SK-N-SH (cell line): ENCODE results near the gene C20orf141. TPM values are rescaled to one million over a fixed set of nuclear protein-coding genes. Genes with fewer than 3 reads are reported as not detected.

Experiments
- CTCF ChIA-PET: fragments of 300-600, 350-600 bp; formaldehyde crosslinking; extraction: SDS; loops from one replicate; lab custom pipeline; 2021; lab: Yijun Ruan, JAX
- POLR2A ChIA-PET: fragments of 350-600 bp; sonication (Branson Sonifier 250); formaldehyde crosslinking; extraction: SDS; loops from one replicate; lab custom pipeline; 2020; ENCODE audit warnings: antibody characterized with exemption, inconsistent platforms; lab: Yijun Ruan, JAX
- DNase-seq: peaks from one replicate; pipeline ENCODE4 v3.0.0; 2012
- H2AFZ ChIP-seq: fragments of 200-600 bp; sonication (generic); 2 replicates; pipeline ENCODE4 v1.8.1; 2016; ENCODE audit warnings: antibody characterized with exemption, mild to moderate bottlenecking, low read depth
- H3F3A ChIP-seq: fragments of 200-600 bp; sonication (generic); replicated peaks from 2 replicates; pipeline ENCODE3; 2016; ENCODE audit warnings: antibody characterized with exemption, mild to moderate bottlenecking; ENCODE audit not compliant: insufficient read depth
- H3K27ac ChIP-seq, 2 experiments: fragments of 200-500 bp in 1 of 2; fragments of 200-600 bp in 1 of 2; sonication (Bioruptor generic) in 1 of 2; sonication (generic), shearing (Covaris generic) in 1 of 2; 2 replicates each; pipeline versions ENCODE4 v1.5.1 to v1.6.1; 2014 to 2016; ENCODE audit warnings: low read depth in 2 of 2, inconsistent platforms in 1 of 2, low read length in 1 of 2, mild to moderate bottlenecking in 1 of 2, mixed read lengths in 1 of 2
- H3K27me3 ChIP-seq: fragments of 200-600 bp; sonication (generic), shearing (Covaris generic); 2 replicates; pipeline ENCODE4 v1.6.1; 2016; ENCODE audit warnings: mixed run types; ENCODE audit not compliant: insufficient read depth
- H3K36me3 ChIP-seq, 2 experiments: fragments of 200-500 bp in 1 of 2; fragments of 200-600 bp in 1 of 2; sonication (Bioruptor generic) in 1 of 2; sonication (generic) in 1 of 2; replicated peaks in 1 of 2; 2 replicates each; pipeline versions ENCODE3 to v1.5.1; 2014 to 2016; ENCODE audit warnings: low read length in 1 of 2, mild to moderate bottlenecking in 1 of 2; ENCODE audit not compliant: insufficient read depth in 2 of 2, control insufficient read depth in 1 of 2
- H3K4me1 ChIP-seq, 2 experiments: fragments of 200-500 bp in 1 of 2; fragments of 200-600 bp in 1 of 2; sonication (Bioruptor generic) in 1 of 2; sonication (generic), shearing (Covaris generic) in 1 of 2; 2 replicates each; pipeline versions ENCODE4 v1.5.1 to v1.6.1; 2014 to 2016; ENCODE audit warnings: low read depth in 1 of 2, low read length in 1 of 2, mixed run types in 1 of 2; ENCODE audit not compliant: insufficient read depth in 2 of 2, control insufficient read depth in 1 of 2
- H3K4me2 ChIP-seq: fragments of 200-600 bp; sonication (generic), shearing (Covaris generic); 2 replicates; pipeline ENCODE4 v1.6.1; 2017; ENCODE audit warnings: mixed run types
- H3K4me3 ChIP-seq, 2 experiments: fragments of 200-500 bp in 1 of 2; fragments of 200-600 bp in 1 of 2; sonication (Bioruptor generic) in 1 of 2; sonication (generic), shearing (Covaris generic) in 1 of 2; 2 replicates each; pipeline versions ENCODE4 v1.5.1 to v1.8.1; 2014 to 2016; ENCODE audit warnings: low read depth in 2 of 2, inconsistent platforms in 1 of 2, low read length in 1 of 2, mild to moderate bottlenecking in 1 of 2, mixed read lengths in 1 of 2, moderate library complexity in 1 of 2
- H3K79me2 ChIP-seq: fragments of 200-600 bp; sonication (generic); 2 replicates; pipeline ENCODE4 v1.8.1; 2017; ENCODE audit warnings: mild to moderate bottlenecking; ENCODE audit not compliant: insufficient read depth
- H3K9ac ChIP-seq: fragments of 200-600 bp; sonication (generic); 2 replicates; pipeline ENCODE4 v1.6.1; 2017; ENCODE audit warnings: mixed run types
- H3K9me2 ChIP-seq: fragments of 200-600 bp; sonication (generic); 2 replicates; pipeline ENCODE4 v1.6.1; 2017; ENCODE audit warnings: mixed run types
- H3K9me3 ChIP-seq: fragments of 200-600 bp; sonication (generic); 2 replicates; pipeline ENCODE4 v1.6.1; 2017; ENCODE audit warnings: mixed run types, mild to moderate bottlenecking, moderate library complexity
- H4K20me1 ChIP-seq: fragments of 200-600 bp; sonication (generic); 2 replicates; pipeline ENCODE4 v1.6.1; 2017; ENCODE audit warnings: mild to moderate bottlenecking, mixed run types; ENCODE audit not compliant: insufficient read depth
- CHD2 ChIP-seq: fragments of 150-350 bp; IDR thresholded peaks from 2 replicates; pipeline ENCODE4 v1.6.1; 2018; ENCODE audit warnings: low read length; ENCODE audit not compliant: partially characterized antibody
- EP300 ChIP-seq, 2 experiments: IDR thresholded peaks; 2 replicates each; pipeline versions ENCODE4 v1.4.0 to v1.6.1; 2012; ENCODE audit warnings: borderline replicate concordance in 1 of 2, low read depth in 1 of 2, low read length in 1 of 2
- NFIC ChIP-seq: IDR thresholded peaks from 2 replicates; pipeline ENCODE4 v1.4.0; 2012; ENCODE audit warnings: borderline replicate concordance
- RCOR1 ChIP-seq: fragments of 150-350 bp; IDR thresholded peaks from 2 replicates; pipeline ENCODE4 v1.6.1; 2017; ENCODE audit warnings: antibody characterized with exemption, low read length
- RXRA ChIP-seq: IDR thresholded peaks from 2 replicates; pipeline ENCODE4 v1.4.0; 2012; ENCODE audit warnings: low read depth, mild to moderate bottlenecking, borderline replicate concordance
- TCF12 ChIP-seq: IDR thresholded peaks from 2 replicates; pipeline ENCODE4 v1.4.0; 2012
- TEAD4 ChIP-seq: IDR thresholded peaks from 2 replicates; pipeline ENCODE4 v1.4.0; 2012; ENCODE audit warnings: mild to moderate bottlenecking, borderline replicate concordance; ENCODE audit not compliant: insufficient read depth
- WGBS: methylation state at CpG from one replicate; pipeline ENCODE4 v1.1.6; 2017; ENCODE audit warnings: low lambda C conversion rate; 5-methylcytosine and 5-hydroxymethylcytosine counted together
- polyA plus RNA-seq, 3 experiments: library from polyadenylated mRNA; depleted of rRNA; stranded (reverse); fragments of >200 nt; gene quantifications; 2 replicates each; pipeline ENCODE4 v1.2.3, GENCODE V29; 2012
- TF ChIP-seq, protein P1 (sequence below): fragments of 200-600 bp; sonication (generic); IDR thresholded peaks from 2 replicates; pipeline ENCODE4 v1.6.1; 2017; ENCODE audit warnings: antibody characterized with exemption, mild to moderate bottlenecking, moderate library complexity
- TF ChIP-seq, protein P2 (sequence below): IDR thresholded peaks from 2 replicates; pipeline ENCODE4 v1.4.0; 2012; ENCODE audit warnings: low read depth
- TF ChIP-seq, protein P3 (sequence below): IDR thresholded peaks from 2 replicates; pipeline ENCODE4 v1.6.1; 2012; ENCODE audit warnings: mild to moderate bottlenecking, low read depth, low read length, moderate library complexity

C20orf141 gene
- polyA plus RNA-seq, 1 of the 3 experiments (the other 2 are of a cell fraction) = 1.2 TPM

DNA sequence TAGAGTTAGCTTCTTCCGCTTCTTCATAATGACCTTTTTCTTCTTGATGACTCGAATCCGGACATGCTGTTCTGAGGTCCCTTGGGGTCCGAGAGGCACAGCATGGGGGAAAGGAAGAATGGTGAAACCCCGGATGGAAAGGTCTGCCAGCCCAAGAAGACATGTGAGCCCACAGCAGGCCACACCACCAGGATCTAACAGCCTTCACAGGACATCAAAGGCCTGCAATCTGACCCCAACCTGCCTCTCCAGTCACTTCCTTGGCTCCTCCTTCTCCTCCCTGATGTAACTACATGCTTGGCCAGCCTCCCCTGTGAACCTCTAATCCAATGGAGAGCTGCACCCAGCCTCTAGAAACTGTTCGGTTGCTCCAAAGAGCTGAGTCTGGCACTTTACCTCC, 16.0 kb upstream of the C20orf141 start:
- H3K9me2 ChIP-seq = no peaks in the 10 kb centered on the region
- peak; percentile 38 for DNase-seq
- 86% methylated on average over 6 of the region's 6 CpGs for WGBS
- TF ChIP-seq TCF12 (no peak), RXRA (no peak), NFIC (no peak), EP300 (IDR thresholded peaks at IDR 0.05; ENCODE audit: borderline replicate concordance in 1 of 2, low read depth in 1 of 2, low read length in 1 of 2) (no peak)
- TF ChIP-seq, protein P1, sequence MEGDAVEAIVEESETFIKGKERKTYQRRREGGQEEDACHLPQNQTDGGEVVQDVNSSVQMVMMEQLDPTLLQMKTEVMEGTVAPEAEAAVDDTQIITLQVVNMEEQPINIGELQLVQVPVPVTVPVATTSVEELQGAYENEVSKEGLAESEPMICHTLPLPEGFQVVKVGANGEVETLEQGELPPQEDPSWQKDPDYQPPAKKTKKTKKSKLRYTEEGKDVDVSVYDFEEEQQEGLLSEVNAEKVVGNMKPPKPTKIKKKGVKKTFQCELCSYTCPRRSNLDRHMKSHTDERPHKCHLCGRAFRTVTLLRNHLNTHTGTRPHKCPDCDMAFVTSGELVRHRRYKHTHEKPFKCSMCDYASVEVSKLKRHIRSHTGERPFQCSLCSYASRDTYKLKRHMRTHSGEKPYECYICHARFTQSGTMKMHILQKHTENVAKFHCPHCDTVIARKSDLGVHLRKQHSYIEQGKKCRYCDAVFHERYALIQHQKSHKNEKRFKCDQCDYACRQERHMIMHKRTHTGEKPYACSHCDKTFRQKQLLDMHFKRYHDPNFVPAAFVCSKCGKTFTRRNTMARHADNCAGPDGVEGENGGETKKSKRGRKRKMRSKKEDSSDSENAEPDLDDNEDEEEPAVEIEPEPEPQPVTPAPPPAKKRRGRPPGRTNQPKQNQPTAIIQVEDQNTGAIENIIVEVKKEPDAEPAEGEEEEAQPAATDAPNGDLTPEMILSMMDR = no peak
- TF ChIP-seq, protein P2, sequence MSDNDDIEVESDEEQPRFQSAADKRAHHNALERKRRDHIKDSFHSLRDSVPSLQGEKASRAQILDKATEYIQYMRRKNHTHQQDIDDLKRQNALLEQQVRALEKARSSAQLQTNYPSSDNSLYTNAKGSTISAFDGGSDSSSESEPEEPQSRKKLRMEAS = no peak
- TF ChIP-seq, protein P3, sequence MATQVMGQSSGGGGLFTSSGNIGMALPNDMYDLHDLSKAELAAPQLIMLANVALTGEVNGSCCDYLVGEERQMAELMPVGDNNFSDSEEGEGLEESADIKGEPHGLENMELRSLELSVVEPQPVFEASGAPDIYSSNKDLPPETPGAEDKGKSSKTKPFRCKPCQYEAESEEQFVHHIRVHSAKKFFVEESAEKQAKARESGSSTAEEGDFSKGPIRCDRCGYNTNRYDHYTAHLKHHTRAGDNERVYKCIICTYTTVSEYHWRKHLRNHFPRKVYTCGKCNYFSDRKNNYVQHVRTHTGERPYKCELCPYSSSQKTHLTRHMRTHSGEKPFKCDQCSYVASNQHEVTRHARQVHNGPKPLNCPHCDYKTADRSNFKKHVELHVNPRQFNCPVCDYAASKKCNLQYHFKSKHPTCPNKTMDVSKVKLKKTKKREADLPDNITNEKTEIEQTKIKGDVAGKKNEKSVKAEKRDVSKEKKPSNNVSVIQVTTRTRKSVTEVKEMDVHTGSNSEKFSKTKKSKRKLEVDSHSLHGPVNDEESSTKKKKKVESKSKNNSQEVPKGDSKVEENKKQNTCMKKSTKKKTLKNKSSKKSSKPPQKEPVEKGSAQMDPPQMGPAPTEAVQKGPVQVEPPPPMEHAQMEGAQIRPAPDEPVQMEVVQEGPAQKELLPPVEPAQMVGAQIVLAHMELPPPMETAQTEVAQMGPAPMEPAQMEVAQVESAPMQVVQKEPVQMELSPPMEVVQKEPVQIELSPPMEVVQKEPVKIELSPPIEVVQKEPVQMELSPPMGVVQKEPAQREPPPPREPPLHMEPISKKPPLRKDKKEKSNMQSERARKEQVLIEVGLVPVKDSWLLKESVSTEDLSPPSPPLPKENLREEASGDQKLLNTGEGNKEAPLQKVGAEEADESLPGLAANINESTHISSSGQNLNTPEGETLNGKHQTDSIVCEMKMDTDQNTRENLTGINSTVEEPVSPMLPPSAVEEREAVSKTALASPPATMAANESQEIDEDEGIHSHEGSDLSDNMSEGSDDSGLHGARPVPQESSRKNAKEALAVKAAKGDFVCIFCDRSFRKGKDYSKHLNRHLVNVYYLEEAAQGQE = no peak
- TF ChIP-seq, all 33 proteins: peak for 0
- Histone ChIP-seq H3K4me2 (peak overlapping the region; percentile 78; the same call in 1 of the 2 replicates), H3K9ac (no peak overlapping the region), H3K36me3 (peaks cover 0 to 19% of the 10 kb centered on the region in 2 experiments), H2AFZ (no peak overlapping the region), H3F3A (no peaks in the 10 kb centered on the region), H3K4me3 (peak overlapping the region in 1 of 2 experiments; percentile 53; a peak in 1 of 4 replicates), H3K9me3 (no peaks in the 10 kb centered on the region), H3K79me2 (no peaks in the 10 kb centered on the region), H3K27me3 (no peaks in the 10 kb centered on the region), H4K20me1 (no peaks in the 10 kb centered on the region), H3K27ac (no peak overlapping the region), H3K4me1 (peaks cover 0 to 14% of the 10 kb centered on the region in 2 experiments; a peak in 1 of 4 replicates)
- CTCF ChIA-PET = interaction anchor here (0.6 to 1.7 kb wide), 5 partner anchors 21 to 1005 kb away, joined by 3 to 6 read pairs (median 3); no protein-coding TSS in a partner anchor
- POLR2A ChIA-PET = interaction anchor here (2.9 kb wide), 1 partner anchor 9 kb away, joined by 11 read pairs; no protein-coding TSS in a partner anchor

DNA sequence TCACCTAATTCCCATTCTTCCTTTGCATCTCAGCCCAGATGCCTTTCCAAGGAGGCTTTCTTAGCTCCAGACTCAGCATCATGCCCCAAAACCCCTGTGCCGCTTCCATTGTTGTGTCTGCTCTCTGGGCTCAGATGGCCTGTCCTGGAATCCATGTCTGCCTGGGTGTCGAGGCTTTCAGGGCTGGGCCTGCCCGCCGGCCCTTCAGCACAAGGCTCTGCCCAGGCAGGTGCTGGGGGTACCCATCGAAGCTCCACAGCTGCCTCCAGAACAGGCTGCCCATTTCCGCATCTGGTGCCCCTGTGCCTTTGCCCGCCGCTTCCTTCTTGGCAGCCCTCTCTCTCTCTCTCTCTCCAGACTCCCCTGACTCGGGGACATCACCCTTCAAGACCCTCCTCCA, 15.5 kb upstream of the C20orf141 start:
- Histone ChIP-seq H3K36me3 (peaks cover 0 to 19% of the 10 kb centered on the region in 2 experiments), H2AFZ (peak overlapping the region; percentile 82; the same call in 1 of the 2 replicates), H3K79me2 (no peaks in the 10 kb centered on the region), H3K9me2 (no peaks in the 10 kb centered on the region), H3K27me3 (no peaks in the 10 kb centered on the region), H3K9me3 (no peaks in the 10 kb centered on the region), H3K4me1 (peaks cover 0 to 14% of the 10 kb centered on the region in 2 experiments; a peak in 1 of 4 replicates), H4K20me1 (no peaks in the 10 kb centered on the region), H3K27ac (peak overlapping the region in 1 of 2 experiments; percentile 79; a peak in 1 of 4 replicates), H3F3A (no peaks in the 10 kb centered on the region), H3K4me3 (peak overlapping the region; percentile 53 to 60), H3K9ac (no peak overlapping the region), H3K4me2 (peak overlapping the region; percentile 78; the same call in 1 of the 2 replicates)
- ChIA-PET CTCF (interaction anchor here (0.6 to 1.7 kb wide), 6 partner anchors 20 to 1006 kb away, joined by 3 to 6 read pairs (median 3); no protein-coding TSS in a partner anchor), POLR2A (interaction anchor here (1.6 to 2.9 kb wide), 4 partner anchors 10 to 147 kb away, joined by 4 to 11 read pairs (median 8); partner anchors contain the start of gene NOP56)
- TF ChIP-seq CHD2 = no peak
- TF ChIP-seq TEAD4 = no peak
- no peak for TF ChIP-seq RCOR1
- DNase-seq = no peak
- WGBS = 57% methylated on average over 7 of the region's 9 CpGs
